ENCODE results near the gene SAAL1. TPM values are rescaled to one million over a fixed set of nuclear protein-coding genes. Genes with fewer than 3 reads are reported as not detected.

The SAAL1 gene
- total and polyA plus RNA-seq, 2 donors (not counting 1 experiment from before 2014, with no cell fraction given), result 15.0 to 20.0 TPM

DNA sequence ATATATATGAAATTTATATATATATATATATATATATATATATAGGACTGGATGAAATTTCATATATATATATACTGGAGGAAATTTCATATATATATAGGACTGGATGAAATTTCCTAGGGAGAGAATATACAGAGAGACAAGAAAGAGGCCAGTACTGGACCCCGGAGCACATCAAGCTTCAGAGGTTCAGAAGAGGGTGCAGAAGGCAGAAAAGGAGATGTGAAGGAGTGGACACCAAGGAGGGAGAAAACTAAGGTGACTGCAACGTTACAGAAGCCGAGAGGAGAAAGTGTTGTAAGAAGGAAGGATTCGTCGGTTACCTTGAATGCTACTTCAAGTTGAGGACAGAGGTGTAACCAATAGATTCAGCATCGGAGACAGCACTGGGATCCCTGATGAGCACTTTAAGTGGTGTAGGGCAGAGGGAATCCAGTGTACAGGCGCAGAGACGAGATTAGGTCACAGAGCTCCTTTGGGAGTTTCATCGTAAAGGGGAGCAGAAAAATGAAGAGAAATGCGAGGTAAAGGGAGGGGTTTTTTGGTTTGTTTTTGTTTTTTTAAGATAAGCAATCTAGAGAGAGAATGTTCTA lies 51.3 kb downstream of the SAAL1 start:
- H3K27ac ChIP-seq (ENCODE audit: insufficient read depth, low read length), result no peak overlapping the region
- DNase-seq (ENCODE audit: low read depth in 2 of 2), result no peak
- no peaks in the 10 kb centered on the region for H3K4me1 ChIP-seq (ENCODE audit: control insufficient read depth, extremely low read depth, insufficient read depth, low read length)
- TF ChIP-seq CTCF (conservative IDR thresholded peaks at IDR 0.05 in 1 of 2, IDR thresholded peaks at IDR 0.05 in 1 of 2; ENCODE audit: low read depth in 1 of 2, low read length in 2 of 2) (no peak), EZH2 (IDR thresholded peaks at IDR 0.05; ENCODE audit: low read length, missing control alignments) (no peak)
- no peak overlapping the region for H3K4me2 ChIP-seq (ENCODE audit: extremely low read depth, insufficient read depth, low read length)
- no peaks in the 10 kb centered on the region for H3K36me3 ChIP-seq (ENCODE audit: control insufficient read depth, insufficient read depth, low read length)
- H3K79me2 ChIP-seq (ENCODE audit: control insufficient read depth, insufficient read depth, low read length), result no peaks in the 10 kb centered on the region
- no peak overlapping the region for H3K9ac ChIP-seq (ENCODE audit: insufficient read depth, low read length)
- H4K20me1 ChIP-seq (ENCODE audit: control insufficient read depth, extremely low read depth, insufficient read depth, low read length), result no peaks in the 10 kb centered on the region
- H2AFZ ChIP-seq (ENCODE audit: low read length), result no peak overlapping the region
- no peaks in the 10 kb centered on the region for H3K27me3 ChIP-seq (ENCODE audit: control insufficient read depth, insufficient read depth, low read length)
- no peaks in the 10 kb centered on the region for H3K9me3 ChIP-seq (ENCODE audit: control insufficient read depth, insufficient read depth, low read depth, low read length)
- H3K4me3 ChIP-seq (replicated peaks in 1 of 4; ENCODE audit: control extremely low read depth in 1 of 4, insufficient read depth in 1 of 4, low read depth in 3 of 4, low read length in 4 of 4), result no peak overlapping the region

- Histone ChIP-seq H3K4me1 (ENCODE audit: control insufficient read depth, extremely low read depth, insufficient read depth, low read length) (no peaks in the 10 kb centered on the region), H3K4me3 (replicated peaks in 1 of 4; ENCODE audit: control extremely low read depth in 1 of 4, insufficient read depth in 1 of 4, low read depth in 3 of 4, low read length in 4 of 4) (no peak overlapping the region), H3K4me2 (ENCODE audit: extremely low read depth, insufficient read depth, low read length) (no peak overlapping the region), H4K20me1 (ENCODE audit: control insufficient read depth, extremely low read depth, insufficient read depth, low read length) (no peaks in the 10 kb centered on the region), H3K27ac (ENCODE audit: insufficient read depth, low read length) (no peak overlapping the region), H3K27me3 (ENCODE audit: control insufficient read depth, insufficient read depth, low read length) (peaks cover 7% of the 10 kb centered on the region), H2AFZ (ENCODE audit: low read length) (no peak overlapping the region), H3K9me3 (ENCODE audit: control insufficient read depth, insufficient read depth, low read depth, low read length) (no peaks in the 10 kb centered on the region), H3K9ac (ENCODE audit: insufficient read depth, low read length) (no peak overlapping the region), H3K36me3 (ENCODE audit: control insufficient read depth, insufficient read depth, low read length) (no peaks in the 10 kb centered on the region), H3K79me2 (ENCODE audit: control insufficient read depth, insufficient read depth, low read length) (no peaks in the 10 kb centered on the region)
- DNase-seq (ENCODE audit: low read depth in 2 of 2), result no peak
- TF ChIP-seq CTCF (conservative IDR thresholded peaks at IDR 0.05 in 1 of 2, IDR thresholded peaks at IDR 0.05 in 1 of 2; ENCODE audit: low read depth in 1 of 2, low read length in 2 of 2) (no peak), EZH2 (IDR thresholded peaks at IDR 0.05; ENCODE audit: low read length, missing control alignments) (no peak)
Measured at GRCh38 chr11:18050848-18051247, 55.0 kb downstream of the SAAL1 start.

- Histone ChIP-seq H3K27ac (ENCODE audit: insufficient read depth, low read length) (no peak within 1 kb of the TSS), H3K4me2 (ENCODE audit: extremely low read depth, insufficient read depth, low read length) (peak within 1 kb of the TSS; percentile 75), H3K27me3 (ENCODE audit: control insufficient read depth, insufficient read depth, low read length) (peaks cover 13% of the 10 kb centered on the region), H3K4me1 (ENCODE audit: control insufficient read depth, extremely low read depth, insufficient read depth, low read length) (no peaks in the 10 kb centered on the region), H4K20me1 (ENCODE audit: control insufficient read depth, extremely low read depth, insufficient read depth, low read length) (no peaks in the 10 kb centered on the region), H3K9me3 (ENCODE audit: control insufficient read depth, insufficient read depth, low read depth, low read length) (no peaks in the 10 kb centered on the region), H2AFZ (ENCODE audit: low read length) (no peak within 1 kb of the TSS), H3K9ac (ENCODE audit: insufficient read depth, low read length) (no peak within 1 kb of the TSS), H3K36me3 (ENCODE audit: control insufficient read depth, insufficient read depth, low read length) (no peaks in the 10 kb centered on the region), H3K4me3 (replicated peaks in 1 of 4; ENCODE audit: control extremely low read depth in 1 of 4, insufficient read depth in 1 of 4, low read depth in 3 of 4, low read length in 4 of 4) (no peak within 1 kb of the TSS), H3K79me2 (ENCODE audit: control insufficient read depth, insufficient read depth, low read length) (no peaks in the 10 kb centered on the region)
- DNase-seq (ENCODE audit: low read depth in 2 of 2), result peak; percentile 33 to 89
- TF ChIP-seq EZH2 (IDR thresholded peaks at IDR 0.05; ENCODE audit: low read length, missing control alignments) (no peak), CTCF (conservative IDR thresholded peaks at IDR 0.05 in 1 of 2, IDR thresholded peaks at IDR 0.05 in 1 of 2; ENCODE audit: low read depth in 1 of 2, low read length in 2 of 2) (no peak)
Measured at GRCh38 chr11:18046116-18046777, 59.6 kb downstream of the SAAL1 start, which contains the start of gene TPH1. Gene TPH1 (minus strand): TSS chr11:18046269. CDS start chr11:18040762, 5,507 bp downstream.

Measured in fibroblast of lung (primary cell).